PC-3 (cell line): ENCODE data around the gene GPR137B. TPM values are rescaled to one million over a fixed set of nuclear protein-coding genes. Genes with fewer than 3 reads are reported as not detected.

Source experiments
- ATAC-seq: fragments of 200-7000 bp; cut with Tn5 transposase; 2 replicates; pipeline ENCODE4 v1.9.1; 2020; ENCODE audit warnings: mild to moderate bottlenecking, moderate library complexity
- BruUV-seq: library from RNA; stranded (reverse); fragments of 400-500 nt; replicated peaks from 2 replicates; lab custom pipeline; 2021; lab: Mats Ljungman, UMichigan
- CTCF ChIA-PET: fragments of 300-600 bp; sonication (Branson Sonifier 250); formaldehyde crosslinking; loops from one replicate; lab custom pipeline; 2022; ENCODE audit warnings: antibody characterized with exemption; lab: Charles Lee
- POLR2A ChIA-PET: fragments of 300-600 bp; sonication (Branson Sonifier 250); formaldehyde crosslinking; loops from one replicate; lab custom pipeline; 2022; ENCODE audit warnings: antibody characterized with exemption; ENCODE audit not compliant: unreplicated experiment; lab: Charles Lee
- DNase-seq: peaks from one replicate; pipeline ENCODE4 v3.0.0-alpha.2; 2015
- H2AFZ ChIP-seq: fragments of 300-600 bp; sonication (generic); 2 replicates; pipeline ENCODE4 v1.6.0; 2016; ENCODE audit warnings: antibody characterized with exemption, low read length
- H3F3A ChIP-seq: fragments of 300-600 bp; sonication (generic); one replicate; pipeline ENCODE4 v1.6.0; 2017; ENCODE audit warnings: antibody characterized with exemption, low read length, control low read depth, mild to moderate bottlenecking; ENCODE audit not compliant: unreplicated experiment
- H3K27ac ChIP-seq: fragments of 300-600 bp; sonication (generic); 2 replicates; pipeline ENCODE4 v1.5.1; 2016; ENCODE audit warnings: mild to moderate bottlenecking, low read length
- H3K27me3 ChIP-seq: fragments of 300-600 bp; sonication (generic); 2 replicates; pipeline ENCODE4 v1.6.1; 2016; ENCODE audit warnings: low read length, mixed read lengths
- H3K36me3 ChIP-seq: fragments of 300-600 bp; sonication (generic); 2 replicates; pipeline ENCODE4 v1.6.1; 2016; ENCODE audit warnings: low read depth, mixed run types, low read length, mixed read lengths
- H3K4me1 ChIP-seq: fragments of 300-600 bp; sonication (generic); 2 replicates; pipeline ENCODE4 v1.5.1; 2016; ENCODE audit warnings: low read length; ENCODE audit not compliant: insufficient read depth
- H3K4me2 ChIP-seq: fragments of 300-600 bp; sonication (generic); 2 replicates; pipeline ENCODE4 v1.6.0; 2016; ENCODE audit warnings: low read length
- H3K4me3 ChIP-seq: fragments of 300-600 bp; sonication (generic); 2 replicates; pipeline ENCODE4 v1.5.1; 2016; ENCODE audit warnings: mild to moderate bottlenecking, low read length, mixed read lengths
- H3K79me2 ChIP-seq: fragments of 300-600 bp; sonication (generic); 2 replicates; pipeline ENCODE4 v1.6.1; 2017; ENCODE audit warnings: low read length, mixed read lengths
- H3K9ac ChIP-seq: fragments of 300-600 bp; sonication (generic); 2 replicates; pipeline ENCODE4 v1.6.0; 2016; ENCODE audit warnings: mild to moderate bottlenecking, low read length
- H3K9me2 ChIP-seq: fragments of 300-600 bp; sonication (generic); replicated peaks from 2 replicates; pipeline ENCODE4 v1.6.1; 2016; ENCODE audit warnings: mixed run types, low read length, mixed read lengths
- H3K9me3 ChIP-seq: fragments of 300-600 bp; sonication (generic); 2 replicates; pipeline ENCODE4 v1.6.1; 2016; ENCODE audit warnings: low read length, mixed read lengths
- H4K20me1 ChIP-seq: fragments of 300-600 bp; sonication (generic); 2 replicates; pipeline ENCODE4 v1.6.1; 2016; ENCODE audit warnings: low read length, mixed read lengths
- EZH2 ChIP-seq: fragments of 300-600 bp; sonication (generic); IDR thresholded peaks from one replicate; pipeline ENCODE4 v1.6.1; 2017; ENCODE audit warnings: antibody characterized with exemption, mild to moderate bottlenecking, low read length; ENCODE audit not compliant: unreplicated experiment
- EZH2phosphoT487 ChIP-seq: fragments of 300-600 bp; sonication (generic); IDR thresholded peaks from 2 replicates; pipeline ENCODE4 v1.6.1; 2018; ENCODE audit warnings: mild to moderate bottlenecking, antibody characterized with exemption, low read length, borderline replicate concordance
- intact Hi-C: fragments of 100-400 bp; cut with micrococcal nuclease; formaldehyde crosslinking; loops from 2 replicates; pipeline ENCODE4 v1.9.0; 2023
- total RNA-seq: library from RNA; depleted of rRNA; stranded (reverse); fragments of >200 nt; gene quantifications from 2 replicates; pipeline ENCODE4 v1.2.3, GENCODE V29; 2014
- TF ChIP-seq, protein P1 (sequence below): fragments of 300-600 bp; sonication (generic); conservative IDR thresholded peaks from 2 replicates; pipeline ENCODE4 v1.5.1; 2017; ENCODE audit warnings: antibody characterized with exemption, low read depth, mild to moderate bottlenecking, low read length

GPR137B gene
- total RNA-seq, 1 experiment from 2014 or later = 2.3 TPM

DNA sequence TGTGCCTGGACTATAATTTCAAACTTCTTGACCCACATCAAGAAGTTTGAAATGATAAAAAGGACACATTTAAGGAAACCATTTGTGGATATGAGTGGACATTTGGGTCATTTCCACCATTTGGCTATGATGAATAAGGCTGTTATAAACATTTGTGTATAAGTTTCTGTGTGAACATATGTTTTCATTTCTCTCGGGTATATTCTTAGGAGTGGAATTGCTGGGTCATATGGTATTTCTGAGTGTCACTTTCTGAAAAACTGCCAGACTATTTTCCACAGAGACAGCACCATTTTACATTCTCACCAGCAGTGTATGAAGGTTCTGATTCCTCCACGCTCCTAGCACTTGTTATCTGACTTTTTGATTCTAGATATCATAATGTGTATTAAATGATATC is 50.8 kb downstream of the GPR137B start:
- no peak for ATAC-seq
- H3F3A ChIP-seq = no peaks in the 10 kb centered on the region
- no peaks in the 10 kb centered on the region for H3K9me2 ChIP-seq
- no peak overlapping the region for H3K9ac ChIP-seq
- intact Hi-C loops = no loop called here
- no peaks in the 10 kb centered on the region for H3K36me3 ChIP-seq
- no peak overlapping the region for H3K27ac ChIP-seq
- H3K79me2 ChIP-seq = no peaks in the 10 kb centered on the region
- no peak overlapping the region for H3K4me2 ChIP-seq
- DNase-seq = no peak
- ChIA-PET CTCF (no interaction called here), POLR2A (no interaction called here)
- no peaks in the 10 kb centered on the region for H3K9me3 ChIP-seq
- H4K20me1 ChIP-seq = no peaks in the 10 kb centered on the region
- no peak overlapping the region for H2AFZ ChIP-seq
- no peaks in the 10 kb centered on the region for H3K4me1 ChIP-seq
- TF ChIP-seq EZH2 = no peak
- TF ChIP-seq EZH2phosphoT487 = no peak
- TF ChIP-seq, protein P1, sequence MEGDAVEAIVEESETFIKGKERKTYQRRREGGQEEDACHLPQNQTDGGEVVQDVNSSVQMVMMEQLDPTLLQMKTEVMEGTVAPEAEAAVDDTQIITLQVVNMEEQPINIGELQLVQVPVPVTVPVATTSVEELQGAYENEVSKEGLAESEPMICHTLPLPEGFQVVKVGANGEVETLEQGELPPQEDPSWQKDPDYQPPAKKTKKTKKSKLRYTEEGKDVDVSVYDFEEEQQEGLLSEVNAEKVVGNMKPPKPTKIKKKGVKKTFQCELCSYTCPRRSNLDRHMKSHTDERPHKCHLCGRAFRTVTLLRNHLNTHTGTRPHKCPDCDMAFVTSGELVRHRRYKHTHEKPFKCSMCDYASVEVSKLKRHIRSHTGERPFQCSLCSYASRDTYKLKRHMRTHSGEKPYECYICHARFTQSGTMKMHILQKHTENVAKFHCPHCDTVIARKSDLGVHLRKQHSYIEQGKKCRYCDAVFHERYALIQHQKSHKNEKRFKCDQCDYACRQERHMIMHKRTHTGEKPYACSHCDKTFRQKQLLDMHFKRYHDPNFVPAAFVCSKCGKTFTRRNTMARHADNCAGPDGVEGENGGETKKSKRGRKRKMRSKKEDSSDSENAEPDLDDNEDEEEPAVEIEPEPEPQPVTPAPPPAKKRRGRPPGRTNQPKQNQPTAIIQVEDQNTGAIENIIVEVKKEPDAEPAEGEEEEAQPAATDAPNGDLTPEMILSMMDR = no peak
- no TSS peak for BruUV-seq
- H3K4me3 ChIP-seq = no peak overlapping the region
- no peaks in the 10 kb centered on the region for H3K27me3 ChIP-seq

DNA sequence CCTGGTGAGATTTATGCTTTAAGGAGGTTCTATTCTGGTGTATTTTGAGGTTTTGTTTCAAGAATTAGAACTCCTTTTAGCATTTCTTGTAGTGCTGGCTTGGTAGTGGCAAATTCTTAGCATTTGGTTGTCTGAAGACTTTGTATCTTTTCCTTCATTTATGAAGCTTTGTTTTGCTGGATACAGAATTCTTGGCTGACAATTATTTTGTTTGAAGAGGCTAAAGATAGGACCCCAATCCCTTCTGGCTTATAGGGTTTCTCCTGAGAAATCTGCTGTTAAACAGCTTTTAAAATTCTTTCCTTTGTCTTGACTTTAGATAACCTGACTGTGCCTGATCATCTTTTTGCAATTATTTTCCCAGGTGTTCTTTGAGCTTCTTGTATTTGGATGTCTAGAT is 58.6 kb downstream of the GPR137B start:
- TF ChIP-seq EZH2 (no peak), EZH2phosphoT487 (no peak)
- TF ChIP-seq, protein P1 = no peak
- ATAC-seq (no peak), DNase-seq (no peak)
- no peak overlapping the region for H3K4me3 ChIP-seq
- no peaks in the 10 kb centered on the region for H3K27me3 ChIP-seq
- no peaks in the 10 kb centered on the region for H3F3A ChIP-seq
- no peaks in the 10 kb centered on the region for H4K20me1 ChIP-seq
- no peaks in the 10 kb centered on the region for H3K9me2 ChIP-seq
- 0 out of 2 replicates have a peak, but pooled peaks cover 4% of the 10 kb centered on the region for H3K9me3 ChIP-seq
- no peak overlapping the region for H3K9ac ChIP-seq
- intact Hi-C loops = no loop called here
- no peak overlapping the region for H3K4me2 ChIP-seq
- ChIA-PET CTCF (no interaction called here), POLR2A (no interaction called here)
- no peak overlapping the region for H3K27ac ChIP-seq
- no peak overlapping the region for H2AFZ ChIP-seq
- H3K79me2 ChIP-seq = no peaks in the 10 kb centered on the region
- no peaks in the 10 kb centered on the region for H3K36me3 ChIP-seq
- no TSS peak for BruUV-seq
- peaks cover 11% of the 10 kb centered on the region for H3K4me1 ChIP-seq

DNA sequence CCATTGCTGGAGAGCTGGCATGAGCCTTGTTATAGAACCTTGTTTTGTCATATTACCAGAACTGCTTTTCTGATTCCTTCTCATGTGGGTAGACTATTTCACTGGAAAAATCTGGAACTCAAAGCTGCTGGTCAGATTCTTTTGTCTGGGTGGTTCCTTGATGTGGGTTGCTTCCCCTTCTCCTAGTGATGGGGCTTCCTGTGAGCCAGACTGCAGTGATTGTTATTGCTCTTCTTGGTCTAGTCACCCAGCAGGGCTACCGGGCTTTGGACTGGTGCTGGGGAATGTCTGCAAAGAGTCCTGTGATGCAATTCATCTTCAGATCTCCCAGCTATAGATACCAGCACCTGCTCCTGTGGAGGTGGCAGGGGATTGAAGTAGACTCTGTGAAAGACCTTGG is 59.4 kb downstream of the GPR137B start:
- Histone ChIP-seq H3K79me2 (no peaks in the 10 kb centered on the region), H3F3A (no peaks in the 10 kb centered on the region), H3K27me3 (no peaks in the 10 kb centered on the region), H3K4me3 (no peak overlapping the region), H4K20me1 (no peaks in the 10 kb centered on the region), H3K4me1 (peaks cover 11% of the 10 kb centered on the region), H3K4me2 (no peak overlapping the region), H3K9me2 (no peaks in the 10 kb centered on the region), H3K27ac (no peak overlapping the region), H2AFZ (no peak overlapping the region), H3K36me3 (no peaks in the 10 kb centered on the region), H3K9ac (no peak overlapping the region), H3K9me3 (0 out of 2 replicates have a peak, but pooled peaks cover 4% of the 10 kb centered on the region)
- ATAC-seq (no peak), DNase-seq (no peak)
- ChIA-PET POLR2A (no interaction called here), CTCF (no interaction called here)
- intact Hi-C loops = no loop called here
- no TSS peak for BruUV-seq
- TF ChIP-seq EZH2phosphoT487 (no peak), EZH2 (no peak)
- TF ChIP-seq, protein P1 = no peak
